ENCODE data around the gene IMP3. TPM values are rescaled to one million over a fixed set of nuclear protein-coding genes. Genes with fewer than 3 reads are reported as not detected.

Gene IMP3
- total RNA-seq, 2 experiments from 2014 or later: 132 to 134 TPM

GRCh38 chr15:75590239-75590638 is 49.8 kb downstream of the IMP3 start:
- no peak overlapping the region for H3K4me3 Mint-ChIP-seq
- no peaks in the 10 kb centered on the region for H3K27me3 Mint-ChIP-seq
- H3K36me3 Mint-ChIP-seq: peaks cover 23% of the 10 kb centered on the region
- no peak overlapping the region for H3K27ac Mint-ChIP-seq
- DNase-seq: no peak
- peaks cover 5% of the 10 kb centered on the region for H3K4me1 Mint-ChIP-seq
- no peaks in the 10 kb centered on the region for H3K9me3 Mint-ChIP-seq

Other genes starting within 250 kb of the IMP3 start
- 10 to 100 TPM; 74.2 to 77.0 TPM for gene SIN3A, start 188.5 kb downstream of the IMP3 start, total RNA-seq
- 10 to 100 TPM; 12.1 to 13.2 TPM for gene PTPN9, start 60.9 kb downstream of the IMP3 start, total RNA-seq
- 10 to 100 TPM; 34.1 to 34.8 TPM for gene SNUPN, start 14.5 kb downstream of the IMP3 start, total RNA-seq
- gene SNX33, start 7.7 kb upstream of the IMP3 start, total RNA-seq: 1 to 10 TPM; 2.6 to 3.3 TPM
- not detected for gene CSPG4, start 72.6 kb upstream of the IMP3 start, total RNA-seq
- 10 to 100 TPM; 17.6 to 18.8 TPM for gene UBE2Q2, start 203.2 kb upstream of the IMP3 start, total RNA-seq